ENCODE data around the gene PEF1.
A peak's percentile ranks its signal among the peaks of the same experiment; 100 is the strongest.

DNA sequence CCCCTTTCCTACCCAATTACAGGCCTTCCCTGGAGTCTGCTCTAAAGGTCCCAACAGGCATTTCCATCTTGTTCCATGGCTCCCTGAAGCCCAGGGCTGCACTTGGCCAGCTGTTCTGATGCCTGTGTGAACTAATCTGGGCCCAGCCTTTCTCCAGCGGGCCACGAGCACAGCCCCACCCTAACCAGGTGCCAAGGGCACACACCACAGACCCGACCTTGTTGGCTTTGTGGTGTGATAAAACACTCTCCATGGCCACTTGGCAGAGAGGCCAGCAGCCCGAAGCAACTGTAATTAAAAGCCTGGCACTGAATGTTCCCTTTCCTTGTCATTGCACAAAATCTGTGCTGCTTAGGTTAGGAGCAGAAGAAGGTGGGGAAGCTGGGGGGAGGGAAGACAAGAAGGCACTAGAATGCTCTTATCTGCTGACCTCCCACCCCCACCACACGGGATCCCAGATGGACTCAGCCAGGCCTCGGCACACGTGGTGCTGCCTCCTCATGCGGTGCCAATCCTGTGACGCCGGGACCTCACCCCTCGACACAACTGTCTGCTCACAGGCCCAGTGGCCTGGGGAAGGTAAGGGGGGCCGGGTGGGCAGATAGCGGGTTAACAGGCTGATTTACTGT, 17.3 kb downstream of the PEF1 start:
- TF ChIP-seq, protein P1, sequence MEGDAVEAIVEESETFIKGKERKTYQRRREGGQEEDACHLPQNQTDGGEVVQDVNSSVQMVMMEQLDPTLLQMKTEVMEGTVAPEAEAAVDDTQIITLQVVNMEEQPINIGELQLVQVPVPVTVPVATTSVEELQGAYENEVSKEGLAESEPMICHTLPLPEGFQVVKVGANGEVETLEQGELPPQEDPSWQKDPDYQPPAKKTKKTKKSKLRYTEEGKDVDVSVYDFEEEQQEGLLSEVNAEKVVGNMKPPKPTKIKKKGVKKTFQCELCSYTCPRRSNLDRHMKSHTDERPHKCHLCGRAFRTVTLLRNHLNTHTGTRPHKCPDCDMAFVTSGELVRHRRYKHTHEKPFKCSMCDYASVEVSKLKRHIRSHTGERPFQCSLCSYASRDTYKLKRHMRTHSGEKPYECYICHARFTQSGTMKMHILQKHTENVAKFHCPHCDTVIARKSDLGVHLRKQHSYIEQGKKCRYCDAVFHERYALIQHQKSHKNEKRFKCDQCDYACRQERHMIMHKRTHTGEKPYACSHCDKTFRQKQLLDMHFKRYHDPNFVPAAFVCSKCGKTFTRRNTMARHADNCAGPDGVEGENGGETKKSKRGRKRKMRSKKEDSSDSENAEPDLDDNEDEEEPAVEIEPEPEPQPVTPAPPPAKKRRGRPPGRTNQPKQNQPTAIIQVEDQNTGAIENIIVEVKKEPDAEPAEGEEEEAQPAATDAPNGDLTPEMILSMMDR (IDR thresholded peaks at IDR 0.05), result no peak
- TF ChIP-seq POLR2AphosphoS5 (IDR thresholded peaks at IDR 0.05), result peak in 1 of 4 donors; percentile 29
